ENCODE data around the gene TRRAP. TPM values are rescaled to one million over a fixed set of nuclear protein-coding genes. Genes with fewer than 3 reads are reported as not detected.
"Not testable (repeated sequence)": the region's sequence is repeated elsewhere in the genome, so short reads cannot be mapped to it uniquely, and the experiment has no call there.

TRRAP gene
- polyA plus RNA-seq, 1 donor: 24.7 TPM

DNA sequence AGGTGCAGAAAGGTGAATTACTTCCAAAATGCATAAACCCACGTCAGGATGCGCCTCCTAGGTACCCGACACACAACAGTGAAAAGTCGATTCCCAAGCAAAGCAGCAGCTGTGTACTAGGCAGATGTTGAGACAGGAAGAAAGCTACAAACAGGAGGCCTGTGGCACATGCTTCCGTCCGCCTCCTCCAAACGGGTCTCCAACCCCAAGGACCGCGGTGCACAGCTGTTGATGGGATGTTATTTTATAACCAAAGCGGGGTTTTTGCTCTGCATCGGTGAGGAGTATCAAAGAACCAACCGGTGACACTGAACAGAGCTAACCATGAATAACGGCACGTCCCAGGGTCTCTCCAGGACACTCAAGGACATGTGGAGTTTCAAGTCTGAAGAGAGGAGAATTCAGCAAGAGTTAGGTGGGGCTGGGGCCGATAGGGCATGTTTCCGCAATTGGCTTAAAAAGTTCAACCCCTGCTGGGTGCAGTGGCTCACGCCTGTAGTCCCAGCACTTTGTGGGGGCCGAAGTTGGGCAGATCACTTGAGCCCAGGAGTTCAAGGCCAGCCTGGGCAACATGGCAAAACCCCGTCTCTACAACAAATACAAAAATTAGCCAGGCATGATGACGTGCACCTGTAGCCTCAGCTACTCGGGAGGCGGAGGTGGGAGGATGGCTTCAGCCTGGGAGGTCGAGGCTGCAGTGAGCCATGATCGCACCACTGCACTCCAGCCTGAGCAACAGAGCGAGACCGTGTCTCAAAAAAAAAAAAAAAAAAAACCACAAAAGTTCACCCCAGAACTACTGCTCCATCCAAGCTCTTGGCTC, 157.6 kb downstream of the TRRAP start:
- H3K27ac ChIP-seq (ENCODE audit: low read length): no peak overlapping the region
- H3K9me3 ChIP-seq (ENCODE audit: control insufficient read depth, low read depth, low read length): peaks cover 3% of the 10 kb centered on the region
- H3K4me3 ChIP-seq (ENCODE audit: low read length): no peak overlapping the region
- H3K27me3 ChIP-seq (ENCODE audit: control insufficient read depth, insufficient read depth, low read length): no peaks in the 10 kb centered on the region
- no peaks in the 10 kb centered on the region for H3K4me1 ChIP-seq (ENCODE audit: control insufficient read depth, insufficient read depth, low read length)
- no CpG with 5 or more reads among the region's 26 CpGs for WGBS (ENCODE audit: insufficient coverage, low lambda C conversion rate)
- DNase-seq: no peak
- peaks cover 91% of the 10 kb centered on the region for H3K36me3 ChIP-seq (ENCODE audit: control insufficient read depth, insufficient read depth, low read length)

DNA sequence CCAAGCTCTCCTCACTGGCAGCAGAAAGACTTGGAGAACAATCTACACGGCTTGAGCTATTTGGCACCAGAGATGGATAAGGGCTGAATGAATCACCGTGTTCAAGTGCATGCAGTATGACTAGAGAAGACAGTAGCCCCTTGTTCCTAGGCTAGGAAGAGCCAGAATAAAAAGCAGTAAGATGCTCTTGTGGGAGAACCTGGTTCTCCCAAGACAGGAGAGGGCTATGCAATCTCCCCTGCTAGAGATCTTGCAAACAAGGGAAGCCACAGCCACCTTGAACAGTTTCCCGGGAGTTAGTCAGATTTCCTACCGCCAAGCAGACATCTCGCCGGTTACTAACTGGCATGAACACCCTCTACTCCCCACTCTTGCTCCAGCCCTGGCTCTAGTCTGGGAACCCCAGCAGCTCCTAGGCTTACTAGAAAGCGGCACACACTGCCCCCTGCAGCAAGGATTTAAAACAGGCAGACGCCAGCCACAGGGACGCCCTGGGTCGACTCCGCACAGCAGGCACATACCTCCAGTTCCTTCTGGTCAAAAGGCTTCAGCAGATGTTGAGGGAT, 158.3 kb downstream of the TRRAP start:
- no peak overlapping the region for H3K4me3 ChIP-seq (ENCODE audit: low read length)
- H3K27me3 ChIP-seq (ENCODE audit: control insufficient read depth, insufficient read depth, low read length): no peaks in the 10 kb centered on the region
- H3K36me3 ChIP-seq (ENCODE audit: control insufficient read depth, insufficient read depth, low read length): peaks cover 90% of the 10 kb centered on the region
- no CpG with 5 or more reads among the region's 11 CpGs for WGBS (ENCODE audit: insufficient coverage, low lambda C conversion rate)
- peaks cover 3% of the 10 kb centered on the region for H3K9me3 ChIP-seq (ENCODE audit: control insufficient read depth, low read depth, low read length)
- DNase-seq: no peak
- no peaks in the 10 kb centered on the region for H3K4me1 ChIP-seq (ENCODE audit: control insufficient read depth, insufficient read depth, low read length)
- no peak overlapping the region for H3K27ac ChIP-seq (ENCODE audit: low read length)

DNA sequence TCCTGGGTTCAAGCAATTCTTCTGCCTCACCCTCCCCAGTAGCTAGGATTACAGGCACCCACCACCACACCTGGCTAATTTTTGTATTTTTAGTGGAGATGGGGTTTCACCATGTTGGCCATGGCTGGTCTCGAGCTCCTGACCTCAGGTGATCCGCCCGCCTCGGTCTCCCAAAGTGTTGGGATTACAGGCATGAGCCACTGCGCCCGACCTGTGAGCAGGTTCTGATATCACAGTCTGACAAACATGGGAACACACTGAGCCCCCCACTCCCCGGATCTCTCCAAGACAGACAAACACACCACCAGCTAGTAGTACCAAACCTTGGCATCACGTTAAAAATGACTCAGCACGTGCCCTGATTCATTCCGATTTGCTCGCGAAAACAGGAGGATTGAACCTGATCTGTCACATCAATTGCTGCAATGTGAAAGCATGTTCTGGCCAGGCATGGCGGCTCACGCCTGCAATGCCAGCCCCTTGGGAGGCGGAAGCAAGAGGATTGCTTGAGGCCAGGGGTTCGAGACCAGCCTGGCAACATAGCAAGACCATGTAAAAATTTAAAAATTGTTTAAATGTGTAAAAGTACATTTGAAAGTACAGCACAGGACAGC, 159.1 kb downstream of the TRRAP start:
- Histone ChIP-seq H3K36me3 (ENCODE audit: control insufficient read depth, insufficient read depth, low read length) (peaks cover 88% of the 10 kb centered on the region), H3K4me1 (ENCODE audit: control insufficient read depth, insufficient read depth, low read length) (no peaks in the 10 kb centered on the region), H3K27me3 (ENCODE audit: control insufficient read depth, insufficient read depth, low read length) (no peaks in the 10 kb centered on the region), H3K9me3 (ENCODE audit: control insufficient read depth, low read depth, low read length) (peaks cover 3% of the 10 kb centered on the region), H3K27ac (ENCODE audit: low read length) (no peak overlapping the region), H3K4me3 (ENCODE audit: low read length) (no peak overlapping the region)
- WGBS (ENCODE audit: insufficient coverage, low lambda C conversion rate): no CpG with 5 or more reads among the region's 16 CpGs
- DNase-seq: no peak

DNA sequence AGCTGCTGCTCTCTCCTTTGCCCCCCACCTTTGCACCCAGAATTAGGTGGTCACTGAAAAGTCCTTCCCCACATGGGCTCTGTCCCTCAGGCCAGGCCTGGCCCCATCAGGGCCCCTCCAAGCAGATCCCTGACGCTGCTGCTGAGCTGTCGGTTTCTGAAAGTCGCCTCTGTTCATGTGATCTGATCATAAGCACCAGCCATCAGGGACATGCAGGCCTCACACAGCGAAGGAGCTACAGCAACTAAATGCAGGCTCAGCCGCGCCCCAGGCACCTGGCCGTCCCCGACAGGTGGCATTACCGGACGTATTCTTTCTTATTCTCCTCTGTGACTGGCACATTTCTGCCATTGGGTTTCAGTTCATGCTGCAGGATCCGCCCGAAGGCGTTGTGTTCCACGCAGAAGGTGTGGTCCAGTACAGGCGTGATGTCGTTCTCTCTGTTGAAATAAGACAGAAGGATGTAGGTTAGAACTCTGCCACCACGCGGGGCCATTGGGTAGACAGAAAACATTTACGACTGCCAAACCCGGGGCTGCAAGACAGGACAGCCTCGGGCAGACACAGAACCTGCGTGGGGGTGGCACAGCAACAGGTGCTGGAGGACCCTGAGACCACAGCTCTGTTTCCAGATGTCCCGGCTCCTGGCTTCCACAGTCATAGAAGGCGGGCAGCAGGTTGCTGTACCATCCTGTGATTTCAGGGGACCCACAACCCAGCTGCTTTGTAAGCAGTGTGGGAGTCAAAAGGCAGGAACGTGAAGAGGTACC, 159.9 kb downstream of the TRRAP start:
- peaks cover 3% of the 10 kb centered on the region for H3K9me3 ChIP-seq (ENCODE audit: control insufficient read depth, low read depth, low read length)
- H3K4me1 ChIP-seq (ENCODE audit: control insufficient read depth, insufficient read depth, low read length): no peaks in the 10 kb centered on the region
- no peak overlapping the region for H3K4me3 ChIP-seq (ENCODE audit: low read length)
- H3K27me3 ChIP-seq (ENCODE audit: control insufficient read depth, insufficient read depth, low read length): no peaks in the 10 kb centered on the region
- DNase-seq: no peak
- H3K27ac ChIP-seq (ENCODE audit: low read length): no peak overlapping the region
- H3K36me3 ChIP-seq (ENCODE audit: control insufficient read depth, insufficient read depth, low read length): peaks cover 89% of the 10 kb centered on the region
- WGBS (ENCODE audit: insufficient coverage, low lambda C conversion rate): no CpG with 5 or more reads among the region's 25 CpGs

DNA sequence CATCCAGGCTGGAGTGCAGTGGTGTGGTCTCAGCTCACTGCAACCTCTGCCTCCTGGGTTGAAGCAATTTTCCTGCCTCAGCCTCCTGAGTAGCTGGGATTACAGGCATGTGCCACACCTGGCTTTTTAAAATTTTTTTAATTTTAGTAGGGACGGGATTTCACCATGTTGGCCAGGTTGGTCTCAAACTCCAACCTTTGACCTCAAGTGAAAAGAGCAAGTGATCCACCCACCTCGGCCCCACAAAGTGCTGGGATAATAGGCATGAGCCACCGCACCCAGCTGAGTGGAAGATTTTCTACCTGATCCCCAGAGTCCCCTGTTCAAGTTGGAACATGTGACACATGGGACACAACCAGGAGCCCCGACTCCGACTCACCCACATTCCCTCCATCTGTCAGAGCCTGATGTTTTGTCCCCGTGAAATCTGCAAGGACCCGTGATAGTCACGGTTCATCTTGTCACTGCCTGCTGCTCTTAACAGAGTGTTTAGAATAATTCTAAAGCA, 161.1 kb downstream of the TRRAP start:
- H3K27ac ChIP-seq (ENCODE audit: low read length): no peak overlapping the region
- DNase-seq: peak in 1 of 2 donors; percentile 24

DNA sequence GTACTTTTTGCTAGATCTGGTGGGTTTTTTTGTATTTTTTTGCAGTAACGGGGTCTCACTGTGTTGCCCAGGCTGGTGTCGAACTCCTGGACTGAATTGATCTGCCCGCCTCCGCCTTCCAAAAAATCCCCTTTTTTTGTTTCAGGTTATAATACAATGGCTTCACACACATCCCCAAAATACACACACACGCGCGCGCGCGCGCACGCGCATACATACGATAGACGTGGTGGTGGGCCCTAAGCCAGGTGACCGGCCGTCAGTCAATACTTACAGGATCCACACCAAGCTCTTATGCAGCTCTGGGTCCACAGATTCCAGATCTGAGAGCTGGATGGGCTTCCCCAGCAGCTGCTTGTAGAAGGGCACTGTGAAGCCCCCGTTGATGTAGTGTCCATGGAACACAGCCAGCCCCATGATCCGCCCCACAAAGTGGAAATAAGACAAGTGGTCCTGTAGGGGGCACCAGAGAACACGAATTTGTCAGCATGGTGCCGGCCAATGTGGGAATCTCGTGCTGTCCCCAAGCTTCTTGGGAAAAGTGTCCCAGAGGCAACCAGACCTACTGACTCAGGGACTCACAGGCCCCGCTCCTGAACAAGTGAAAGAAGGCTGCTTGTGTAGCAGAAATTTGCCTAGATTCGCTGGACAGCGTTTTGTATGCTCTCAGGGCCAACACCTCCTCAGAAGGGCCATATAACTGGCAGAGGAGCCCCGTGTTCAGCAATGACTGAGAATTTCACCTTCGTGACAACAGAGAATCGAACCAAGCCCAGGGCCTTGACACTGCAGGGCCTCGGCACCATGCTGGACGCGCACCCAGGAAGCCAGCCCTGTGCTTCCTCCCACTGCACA, 162.0 kb downstream of the TRRAP start:
- H3K27ac ChIP-seq (ENCODE audit: low read length): no peak overlapping the region
- WGBS (ENCODE audit: insufficient coverage, low lambda C conversion rate): 100% methylated on average over 2 of the region's 31 CpGs
- H3K36me3 ChIP-seq (ENCODE audit: control insufficient read depth, insufficient read depth, low read length): peaks cover 83% of the 10 kb centered on the region
- H3K9me3 ChIP-seq (ENCODE audit: control insufficient read depth, low read depth, low read length): peaks cover 3% of the 10 kb centered on the region
- H3K4me1 ChIP-seq (ENCODE audit: control insufficient read depth, insufficient read depth, low read length): no peaks in the 10 kb centered on the region
- no peak overlapping the region for H3K4me3 ChIP-seq (ENCODE audit: low read length)
- peak; percentile 77 to 83 for DNase-seq
- H3K27me3 ChIP-seq (ENCODE audit: control insufficient read depth, insufficient read depth, low read length): no peaks in the 10 kb centered on the region

More for the DNA sequence above, 161.1 kb downstream of the TRRAP start:
- H3K9me3 ChIP-seq (ENCODE audit: control insufficient read depth, low read depth, low read length): peaks cover 3% of the 10 kb centered on the region
- no peaks in the 10 kb centered on the region for H3K27me3 ChIP-seq (ENCODE audit: control insufficient read depth, insufficient read depth, low read length)
- no CpG with 5 or more reads among the region's 8 CpGs for WGBS (ENCODE audit: insufficient coverage, low lambda C conversion rate)
- peaks cover 86% of the 10 kb centered on the region for H3K36me3 ChIP-seq (ENCODE audit: control insufficient read depth, insufficient read depth, low read length)
- no peak overlapping the region for H3K4me3 ChIP-seq (ENCODE audit: low read length)
- H3K4me1 ChIP-seq (ENCODE audit: control insufficient read depth, insufficient read depth, low read length): no peaks in the 10 kb centered on the region

DNA sequence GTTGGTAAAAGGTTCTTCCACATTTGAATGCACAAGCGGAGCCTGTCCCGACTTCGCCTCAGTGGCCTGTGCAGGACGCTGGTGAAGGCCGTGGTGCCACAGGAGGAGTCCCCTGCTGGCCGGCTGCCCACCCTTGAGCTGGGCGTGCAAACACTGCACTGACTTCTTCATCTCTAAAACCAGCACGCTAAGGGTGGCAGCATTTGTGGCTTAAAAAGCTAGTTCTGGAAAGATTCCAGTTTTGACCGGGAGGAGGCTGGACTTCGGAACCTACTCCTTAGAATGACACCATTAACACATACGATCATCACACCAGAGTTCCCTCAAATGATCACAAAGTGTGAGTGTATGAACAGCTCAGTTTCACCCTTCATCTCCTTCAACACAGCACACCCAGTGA, 163.2 kb downstream of the TRRAP start:
- Histone ChIP-seq H3K27me3 (ENCODE audit: control insufficient read depth, insufficient read depth, low read length) (no peaks in the 10 kb centered on the region), H3K4me3 (ENCODE audit: low read length) (no peak overlapping the region), H3K9me3 (ENCODE audit: control insufficient read depth, low read depth, low read length) (peaks cover 3% of the 10 kb centered on the region), H3K4me1 (ENCODE audit: control insufficient read depth, insufficient read depth, low read length) (no peaks in the 10 kb centered on the region), H3K36me3 (ENCODE audit: control insufficient read depth, insufficient read depth, low read length) (peaks cover 81% of the 10 kb centered on the region), H3K27ac (ENCODE audit: low read length) (no peak overlapping the region)
- no CpG with 5 or more reads among the region's 11 CpGs for WGBS (ENCODE audit: insufficient coverage, low lambda C conversion rate)
- peak; percentile 23 to 66 for DNase-seq

DNA sequence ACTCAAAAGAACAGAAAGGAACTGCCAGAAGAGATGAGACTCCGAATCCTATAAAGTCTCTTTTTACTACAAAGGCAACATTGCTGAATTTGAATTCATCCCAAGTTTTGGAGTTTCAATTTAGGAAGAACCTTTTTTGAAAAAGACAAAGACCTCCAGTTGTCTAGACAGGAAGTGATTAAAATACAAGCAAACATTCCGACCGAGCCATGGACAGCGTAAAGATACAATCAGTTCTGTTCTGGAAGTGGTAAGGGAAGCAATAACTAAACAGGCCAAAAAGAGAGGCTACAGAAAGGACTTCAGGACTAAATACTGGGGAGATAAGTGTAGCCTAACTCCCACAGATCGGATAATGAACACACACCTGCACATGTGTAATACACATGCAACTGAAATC, 164.6 kb downstream of the TRRAP start:
- no peak for DNase-seq
- peaks cover 80% of the 10 kb centered on the region for H3K36me3 ChIP-seq (ENCODE audit: control insufficient read depth, insufficient read depth, low read length)
- no peak overlapping the region for H3K27ac ChIP-seq (ENCODE audit: low read length)
- no peak overlapping the region for H3K4me3 ChIP-seq (ENCODE audit: low read length)
- WGBS (ENCODE audit: insufficient coverage, low lambda C conversion rate): 85% methylated on average over 4 of the region's 5 CpGs
- H3K9me3 ChIP-seq (ENCODE audit: control insufficient read depth, low read depth, low read length): peaks cover 3% of the 10 kb centered on the region
- H3K4me1 ChIP-seq (ENCODE audit: control insufficient read depth, insufficient read depth, low read length): no peaks in the 10 kb centered on the region
- H3K27me3 ChIP-seq (ENCODE audit: control insufficient read depth, insufficient read depth, low read length): no peaks in the 10 kb centered on the region

DNA sequence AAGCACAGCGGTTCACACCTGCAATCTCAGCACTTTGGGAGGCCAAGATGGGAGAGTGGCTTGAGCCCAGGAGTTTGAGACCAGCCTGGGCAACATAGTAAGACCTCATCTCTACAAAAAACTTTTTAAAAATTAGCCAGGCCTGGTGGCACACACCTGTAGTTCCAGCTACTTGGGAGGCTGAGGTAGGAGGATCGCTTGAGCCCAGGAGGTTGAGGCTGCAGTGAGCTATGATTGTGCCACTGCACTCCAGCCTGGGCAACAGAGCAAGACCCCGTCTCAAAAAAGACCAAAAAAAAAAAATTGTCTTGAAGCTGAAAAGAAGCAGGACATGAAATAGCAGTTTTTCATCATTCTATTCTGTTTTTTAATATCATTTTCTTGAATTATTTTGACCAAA, 166.5 kb downstream of the TRRAP start:
- H3K27me3 ChIP-seq (ENCODE audit: control insufficient read depth, insufficient read depth, low read length); H3K4me3 ChIP-seq (ENCODE audit: low read length); H3K27ac ChIP-seq (ENCODE audit: low read length); DNase-seq; H3K9me3 ChIP-seq (ENCODE audit: control insufficient read depth, low read depth, low read length); H3K4me1 ChIP-seq (ENCODE audit: control insufficient read depth, insufficient read depth, low read length): not testable (repeated sequence)
- peaks cover 82% of the 10 kb centered on the region for H3K36me3 ChIP-seq (ENCODE audit: control insufficient read depth, insufficient read depth, low read length)
- WGBS (ENCODE audit: insufficient coverage, low lambda C conversion rate): no CpG with 5 or more reads among the region's 3 CpGs
